ENCODE data around the gene FAM200B.

Gene FAM200B

DNA sequence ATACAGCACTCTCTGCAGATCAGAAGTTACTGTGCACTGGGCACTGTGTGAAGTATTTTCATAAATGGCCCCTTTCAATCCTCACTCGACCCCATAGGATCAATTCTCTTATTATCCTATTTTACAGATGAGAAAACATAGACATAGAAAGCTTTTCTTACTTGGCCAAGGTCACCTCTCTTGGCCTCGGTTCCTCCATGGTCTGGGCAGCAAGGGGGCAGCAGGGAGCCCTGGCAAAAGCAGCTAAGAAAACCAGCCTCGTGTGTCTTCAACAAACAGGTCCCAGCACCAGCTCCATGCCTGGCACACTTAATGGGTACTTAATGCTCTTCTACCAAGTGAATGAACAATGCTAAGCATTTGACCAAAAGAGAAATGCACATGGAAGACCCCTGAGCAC is 55.6 kb downstream of the FAM200B start:
- no peak for DNase-seq (ENCODE audit: low read depth)

DNA sequence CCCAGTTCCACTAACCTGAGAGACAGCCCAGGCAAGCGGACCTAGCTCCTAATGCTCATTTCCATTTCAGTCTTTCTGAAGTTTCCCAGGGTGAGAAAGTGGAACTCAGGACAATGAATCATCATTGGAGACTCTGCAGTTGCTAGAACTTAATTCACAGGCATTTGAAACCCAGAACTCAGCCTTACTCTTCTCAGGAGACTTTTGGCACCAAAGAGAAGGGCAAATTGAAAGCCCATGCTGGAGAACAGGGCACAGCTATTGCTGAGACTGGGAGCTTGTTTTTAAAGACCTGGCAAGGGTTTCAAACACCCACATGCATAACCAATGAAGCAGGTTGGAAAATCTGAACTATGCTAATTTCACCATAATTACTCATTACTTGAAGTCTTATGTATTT is 57.2 kb downstream of the FAM200B start:
- no peak for DNase-seq (ENCODE audit: low read depth)

Data from stimulated activated CD8-positive, alpha-beta memory T cell treated with anti-CD3 and anti-CD28 coated beads, Interleukin-12 subunit alpha, Interleukin-12 subunit beta, amount 100 ng/mL, for 4 hours (primary cell).